BE2C (cell line): ENCODE results near the gene LGALS7.
A peak's percentile ranks its signal among the peaks of the same experiment; 100 is the strongest.

ENCODE experiments used
- DNase-seq: peaks from one replicate; pipeline ENCODE4 v3.0.0-alpha.2; 2020
- H3K27me3 ChIP-seq: fragments of 250-450 bp; sonication (Bioruptor Pico); 2 replicates; pipeline ENCODE4 v1.5.1; 2020; ENCODE audit warnings: mild to moderate bottlenecking
- H3K36me3 ChIP-seq: fragments of 250-450 bp; sonication (Bioruptor Pico); 2 replicates; pipeline ENCODE4 v1.5.1; 2020; ENCODE audit warnings: mild to moderate bottlenecking
- H3K4me1 ChIP-seq: fragments of 250-450 bp; sonication (Bioruptor Pico); 2 replicates; pipeline ENCODE4 v1.5.1; 2020
- H3K4me3 ChIP-seq: 2 replicates; pipeline ENCODE4 v1.5.1; 2011; ENCODE audit warnings: low read depth, low read length
- H3K9me3 ChIP-seq: fragments of 250-450 bp; sonication (Bioruptor Pico); 2 replicates; pipeline ENCODE4 v1.5.1; 2020
- CTCF ChIP-seq: IDR thresholded peaks from 2 replicates; pipeline ENCODE4 v1.5.1; 2012; ENCODE audit warnings: mild to moderate bottlenecking, low read depth, low read length

The LGALS7 gene

GRCh38 chr19:38737281-38737865, 35.9 kb downstream of the LGALS7 start:
- Histone ChIP-seq H3K4me3 (no peak overlapping the region), H3K9me3 (no peaks in the 10 kb centered on the region), H3K27me3 (no peaks in the 10 kb centered on the region), H3K4me1 (no peaks in the 10 kb centered on the region), H3K36me3 (no peaks in the 10 kb centered on the region)
- no peak for TF ChIP-seq CTCF
- DNase-seq, result no peak

- no peak for TF ChIP-seq CTCF
- Histone ChIP-seq H3K9me3 (no peaks in the 10 kb centered on the region), H3K36me3 (no peaks in the 10 kb centered on the region), H3K4me3 (peak overlapping the region; percentile 23; the same call in 1 of the 2 replicates), H3K27me3 (no peaks in the 10 kb centered on the region), H3K4me1 (no peaks in the 10 kb centered on the region)
- no peak for DNase-seq
Observed at GRCh38 chr19:38736413-38737280, 36.7 kb downstream of the LGALS7 start.

- no peak for TF ChIP-seq CTCF
- Histone ChIP-seq H3K36me3 (peaks cover 2% of the 10 kb centered on the region), H3K4me1 (no peaks in the 10 kb centered on the region), H3K9me3 (no peaks in the 10 kb centered on the region), H3K27me3 (no peaks in the 10 kb centered on the region), H3K4me3 (peak overlapping the region; percentile 23; the same call in 1 of the 2 replicates)
- peak; percentile 54 for DNase-seq
Observed at GRCh38 chr19:38736036-38736412, 37.3 kb downstream of the LGALS7 start.

GRCh38 chr19:38735257-38735686, 38.0 kb downstream of the LGALS7 start:
- Histone ChIP-seq H3K4me3 (no peak overlapping the region), H3K27me3 (no peaks in the 10 kb centered on the region), H3K36me3 (peaks cover 3% of the 10 kb centered on the region), H3K9me3 (no peaks in the 10 kb centered on the region), H3K4me1 (no peaks in the 10 kb centered on the region)
- TF ChIP-seq CTCF, result no peak
- no peak for DNase-seq

- Histone ChIP-seq H3K4me3 (no peak overlapping the region), H3K4me1 (no peaks in the 10 kb centered on the region), H3K27me3 (no peaks in the 10 kb centered on the region), H3K9me3 (no peaks in the 10 kb centered on the region), H3K36me3 (peaks cover 3% of the 10 kb centered on the region)
- no peak for TF ChIP-seq CTCF
- no peak for DNase-seq
Observed at GRCh38 chr19:38734426-38735256, 38.7 kb downstream of the LGALS7 start.
